SKM-1 (cell line): ENCODE results near the gene SDHAF3.

Experiments
- DNase-seq: peaks from one replicate; lab custom pipeline; 2025; ENCODE audit not compliant: unreplicated experiment; lab: John Stamatoyannopoulos, UW

Gene SDHAF3

GRCh38 chr7:97215556-97215955 lies 98.1 kb downstream of the SDHAF3 start:
- no peak for DNase-seq

- DNase-seq, result no peak
Measured at GRCh38 chr7:97218767-97219166, 101.3 kb downstream of the SDHAF3 start.

GRCh38 chr7:97219237-97219636 lies 101.7 kb downstream of the SDHAF3 start:
- DNase-seq, result no peak

DNA sequence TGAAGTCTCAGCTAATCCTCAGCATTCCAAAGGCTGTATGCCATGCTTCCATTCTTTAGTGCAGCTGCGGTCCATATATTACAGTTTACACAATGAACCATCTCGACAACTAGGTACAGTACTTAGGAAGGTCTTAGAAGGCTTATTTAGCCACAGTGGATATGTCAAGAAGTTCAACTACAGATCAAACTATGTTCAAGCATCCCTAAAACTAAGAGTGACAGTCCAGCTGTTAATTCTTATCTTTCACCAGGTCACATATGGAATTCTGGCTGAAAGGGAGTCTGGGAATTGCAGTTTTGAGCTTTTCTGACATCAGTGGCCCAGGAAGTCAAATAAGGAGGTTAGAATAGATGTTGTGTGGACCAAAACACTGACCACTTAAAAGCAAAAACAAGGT lies 106.8 kb downstream of the SDHAF3 start:
- no peak for DNase-seq

GRCh38 chr7:97226541-97226940 lies 109.0 kb downstream of the SDHAF3 start:
- DNase-seq, result no peak
